NCI-H1417 treated with DMSO at 0.1 percent for 48 hours (cell line): ENCODE results near the gene MFF.

ENCODE experiments used
- DNase-seq: peaks from one replicate; lab custom pipeline; 2025; lab: John Stamatoyannopoulos, UW

MFF gene

GRCh38 chr2:227324995-227325838 lies at the start of gene MFF:
TSS of gene MFF (plus strand) at chr2:227325251. CDS start at chr2:227330666, 5,415 bp downstream.
- peak; percentile 48 for DNase-seq

- DNase-seq: no peak
Observed at GRCh38 chr2:227280895-227281294, 44.2 kb upstream of the MFF start.

- no peak for DNase-seq
Observed at GRCh38 chr2:227285741-227286236, 39.3 kb upstream of the MFF start.

- DNase-seq: no peak
Observed at GRCh38 chr2:227287771-227288170, 37.3 kb upstream of the MFF start.

- no peak for DNase-seq
Observed at GRCh38 chr2:227292314-227292713, 32.7 kb upstream of the MFF start.

GRCh38 chr2:227293531-227293930 lies 31.5 kb upstream of the MFF start:
- DNase-seq: no peak

GRCh38 chr2:227295806-227296205 lies 29.2 kb upstream of the MFF start:
- DNase-seq: no peak

- DNase-seq: no peak
Observed at GRCh38 chr2:227296671-227297405, 28.2 kb upstream of the MFF start.

- DNase-seq: no peak
Observed at GRCh38 chr2:227301523-227301922, 23.5 kb upstream of the MFF start.

GRCh38 chr2:227308784-227309183 lies 16.3 kb upstream of the MFF start:
- DNase-seq: no peak

- no peak for DNase-seq
Observed at GRCh38 chr2:227310756-227311110, 14.3 kb upstream of the MFF start.

- no peak for DNase-seq
Observed at GRCh38 chr2:227311861-227312506, 13.1 kb upstream of the MFF start.

GRCh38 chr2:227312579-227312978 lies 12.5 kb upstream of the MFF start:
- DNase-seq: no peak

- DNase-seq: no peak
Observed at GRCh38 chr2:227313310-227313709, 11.7 kb upstream of the MFF start.

- DNase-seq: no peak
Observed at GRCh38 chr2:227317834-227318233, 7.2 kb upstream of the MFF start.

- no peak for DNase-seq
Observed at GRCh38 chr2:227320305-227321094, 4.6 kb upstream of the MFF start.

GRCh38 chr2:227322530-227323205 lies 2.4 kb upstream of the MFF start:
- no peak for DNase-seq

- no peak for DNase-seq
Observed at GRCh38 chr2:227323818-227324217, 1.2 kb upstream of the MFF start.

GRCh38 chr2:227324642-227324994 lies 433 bp upstream of the MFF start:
- no peak for DNase-seq

GRCh38 chr2:227325839-227326195 lies 766 bp downstream of the MFF start:
- no peak for DNase-seq

GRCh38 chr2:227326783-227327182 lies 1.7 kb downstream of the MFF start:
- DNase-seq: no peak

GRCh38 chr2:227335713-227336112 lies 10.7 kb downstream of the MFF start:
- no peak for DNase-seq
